ENCODE data around the gene MYADML2.

- TF ChIP-seq, protein P1, sequence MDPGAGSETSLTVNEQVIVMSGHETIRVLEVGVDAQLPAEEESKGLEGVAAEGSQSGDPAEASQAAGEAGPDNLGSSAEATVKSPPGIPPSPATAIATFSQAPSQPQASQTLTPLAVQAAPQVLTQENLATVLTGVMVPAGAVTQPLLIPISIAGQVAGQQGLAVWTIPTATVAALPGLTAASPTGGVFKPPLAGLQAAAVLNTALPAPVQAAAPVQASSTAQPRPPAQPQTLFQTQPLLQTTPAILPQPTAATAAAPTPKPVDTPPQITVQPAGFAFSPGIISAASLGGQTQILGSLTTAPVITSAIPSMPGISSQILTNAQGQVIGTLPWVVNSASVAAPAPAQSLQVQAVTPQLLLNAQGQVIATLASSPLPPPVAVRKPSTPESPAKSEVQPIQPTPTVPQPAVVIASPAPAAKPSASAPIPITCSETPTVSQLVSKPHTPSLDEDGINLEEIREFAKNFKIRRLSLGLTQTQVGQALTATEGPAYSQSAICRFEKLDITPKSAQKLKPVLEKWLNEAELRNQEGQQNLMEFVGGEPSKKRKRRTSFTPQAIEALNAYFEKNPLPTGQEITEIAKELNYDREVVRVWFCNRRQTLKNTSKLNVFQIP (CRISPR knock-in tag; IDR thresholded peaks at IDR 0.05; ENCODE audit: borderline replicate concordance, low read depth) = no peak
- no peak for TF ChIP-seq TOX (CRISPR knock-in tag; IDR thresholded peaks at IDR 0.05; ENCODE audit: borderline replicate concordance)
- TF ChIP-seq, protein P2, sequence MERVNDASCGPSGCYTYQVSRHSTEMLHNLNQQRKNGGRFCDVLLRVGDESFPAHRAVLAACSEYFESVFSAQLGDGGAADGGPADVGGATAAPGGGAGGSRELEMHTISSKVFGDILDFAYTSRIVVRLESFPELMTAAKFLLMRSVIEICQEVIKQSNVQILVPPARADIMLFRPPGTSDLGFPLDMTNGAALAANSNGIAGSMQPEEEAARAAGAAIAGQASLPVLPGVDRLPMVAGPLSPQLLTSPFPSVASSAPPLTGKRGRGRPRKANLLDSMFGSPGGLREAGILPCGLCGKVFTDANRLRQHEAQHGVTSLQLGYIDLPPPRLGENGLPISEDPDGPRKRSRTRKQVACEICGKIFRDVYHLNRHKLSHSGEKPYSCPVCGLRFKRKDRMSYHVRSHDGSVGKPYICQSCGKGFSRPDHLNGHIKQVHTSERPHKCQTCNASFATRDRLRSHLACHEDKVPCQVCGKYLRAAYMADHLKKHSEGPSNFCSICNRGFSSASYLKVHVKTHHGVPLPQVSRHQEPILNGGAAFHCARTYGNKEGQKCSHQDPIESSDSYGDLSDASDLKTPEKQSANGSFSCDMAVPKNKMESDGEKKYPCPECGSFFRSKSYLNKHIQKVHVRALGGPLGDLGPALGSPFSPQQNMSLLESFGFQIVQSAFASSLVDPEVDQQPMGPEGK (CRISPR knock-in tag; IDR thresholded peaks at IDR 0.05; ENCODE audit: borderline replicate concordance) = no peak
- TF ChIP-seq ZC3H10 (CRISPR knock-in tag; IDR thresholded peaks at IDR 0.05) = no peak
- no peak for TF ChIP-seq OSR1 (CRISPR knock-in tag; IDR thresholded peaks at IDR 0.05)
- TF ChIP-seq CREB5 (CRISPR knock-in tag; IDR thresholded peaks at IDR 0.05; ENCODE audit: low read depth) = no peak
- no peak for TF ChIP-seq GLIS3 (CRISPR knock-in tag; IDR thresholded peaks at IDR 0.05)
- no peak for TF ChIP-seq TSHZ2 (CRISPR knock-in tag; IDR thresholded peaks at IDR 0.05)
- TF ChIP-seq CSDC2 (CRISPR knock-in tag; IDR thresholded peaks at IDR 0.05) = no peak
- TF ChIP-seq TCF4 (CRISPR knock-in tag; IDR thresholded peaks at IDR 0.05; ENCODE audit: borderline replicate concordance) = no peak
- TF ChIP-seq BACH2 (CRISPR knock-in tag; IDR thresholded peaks at IDR 0.05; ENCODE audit: borderline replicate concordance) = no peak
- TF ChIP-seq ZFP3 (CRISPR knock-in tag; IDR thresholded peaks at IDR 0.05) = no peak
- no peak for TF ChIP-seq ZNF8 (CRISPR knock-in tag; IDR thresholded peaks at IDR 0.05)
These were observed 1.8 kb upstream of the MYADML2 start for GRCh38 chr17:81948635-81949378.

All from SK-N-SH treated with all-trans-retinoic acid at 6 μM for 48 hours (cell line).